Breast epithelium (tissue), 4 donors: ENCODE data around the gene KBTBD4. TPM values are rescaled to one million over a fixed set of nuclear protein-coding genes. Genes with fewer than 3 reads are reported as not detected.
A peak's percentile ranks its signal among the peaks of the same experiment; 100 is the strongest.

Source experiments
- DNase-seq, 2 donors: peaks; one replicate each; pipeline ENCODE4 v3.0.0-alpha.2; 2019; ENCODE audit warnings: low spot score in 2 of 2
- H3K27ac ChIP-seq, 2 donors: fragments of 200-600 bp; sonication (generic) in 1 of 2; one replicate each; pipeline ENCODE4 v1.5.1; 2016 to 2019; ENCODE audit warnings: mild to moderate bottlenecking in 1 of 2
- H3K27me3 ChIP-seq, 2 donors: fragments of 200-600 bp; sonication (generic) in 1 of 2; one replicate each; pipeline versions ENCODE4 v1.5.1 to v1.6.0; 2017 to 2019; ENCODE audit warnings: control low read depth in 1 of 2, mild to moderate bottlenecking in 1 of 2
- H3K36me3 ChIP-seq: fragments of 200-600 bp; one replicate; pipeline ENCODE4 v1.5.1; 2019
- H3K4me1 ChIP-seq, 2 donors: fragments of 200-600 bp; sonication (generic); one replicate each; pipeline ENCODE4 v1.5.1; 2016 to 2019; ENCODE audit warnings: control low read depth in 1 of 2
- H3K4me3 ChIP-seq, 3 donors: fragments of 200-600 bp; sonication (generic); 1 replicate in 2 of 3; 2 replicates in 1 of 3; pipeline ENCODE4 v1.5.1; 2016 to 2019; ENCODE audit warnings: mild to moderate bottlenecking in 3 of 3, moderate library complexity in 2 of 3
- H3K9me3 ChIP-seq, 2 donors: fragments of 200-600 bp; sonication (generic) in 1 of 2; one replicate each; pipeline ENCODE4 v1.5.1; 2016 to 2019; ENCODE audit warnings: control low read depth in 1 of 2
- POLR2A ChIP-seq: fragments of 450-650 bp; IDR thresholded peaks from one replicate; pipeline ENCODE4 v1.6.1; 2016; ENCODE audit warnings: antibody characterized with exemption, mild to moderate bottlenecking, moderate library complexity
- POLR2AphosphoS5 ChIP-seq, 3 donors: sonication (generic); formaldehyde crosslinking; IDR thresholded peaks; one replicate each; pipeline ENCODE4 v1.6.1; 2017; ENCODE audit warnings: antibody characterized with exemption in 3 of 3
- intact Hi-C: fragments of 100-400 bp; cut with DNase I; formaldehyde crosslinking; loops from one replicate; pipeline ENCODE4 v1.15.1; 2023; ENCODE audit warnings: low total_unique reads
- total RNA-seq, 3 donors: library from RNA; depleted of rRNA; stranded (reverse); fragments of >200 nt; gene quantifications; one replicate each; pipeline ENCODE4 v1.1.0, GENCODE V29; 2016

The KBTBD4 gene
- total RNA-seq, 3 donors from 2014 or later, result 26.6 to 31.5 (median 26.9) TPM

DNA sequence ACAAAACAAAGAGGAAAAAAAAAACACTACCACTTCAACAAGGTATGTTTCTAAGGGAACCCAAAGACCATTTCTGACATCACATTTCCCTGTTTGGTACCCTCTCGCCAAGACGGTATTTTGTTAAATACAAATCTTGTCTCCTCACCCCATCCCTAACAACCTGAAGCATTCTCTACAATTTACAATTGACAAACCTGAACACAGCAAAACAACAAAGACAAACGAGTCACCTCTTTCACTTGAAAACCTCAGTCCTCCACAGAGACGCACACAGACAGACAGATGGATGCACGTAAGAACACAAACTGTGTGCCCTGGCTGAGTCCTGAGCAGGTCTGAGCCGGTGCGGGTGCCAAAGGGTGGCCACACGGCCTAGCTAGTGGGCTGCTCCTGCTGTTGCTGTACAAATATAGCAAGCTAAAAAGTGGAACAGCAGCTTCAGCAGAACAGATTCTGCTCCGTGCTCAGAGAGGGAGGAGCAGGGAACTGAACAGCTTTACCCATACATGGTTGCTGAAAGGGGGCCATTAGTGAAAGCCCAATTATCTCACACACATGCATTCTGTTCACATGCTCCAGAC is 54.4 kb downstream of the KBTBD4 start:
- H3K9me3 ChIP-seq, result no peaks in the 10 kb centered on the region
- no peak for TF ChIP-seq POLR2A
- intact Hi-C loops, result no loop called here
- peak overlapping the region; percentile 86 to 88 for H3K27ac ChIP-seq
- H3K36me3 ChIP-seq, result no peaks in the 10 kb centered on the region
- H3K4me3 ChIP-seq, result peak overlapping the region in 2 of 3 donors; percentile 5 to 47
- DNase-seq, result no peak
- H3K27me3 ChIP-seq, result no peaks in the 10 kb centered on the region
- H3K4me1 ChIP-seq, result peaks cover 12 to 20% of the 10 kb centered on the region in 2 donors

GRCh38 chr11:47523490-47524225 is 55.1 kb downstream of the KBTBD4 start:
- intact Hi-C loops, result no loop called here
- H3K27ac ChIP-seq, result peak overlapping the region; percentile 86 to 88
- H3K9me3 ChIP-seq, result no peaks in the 10 kb centered on the region
- peaks cover 12 to 20% of the 10 kb centered on the region in 2 donors for H3K4me1 ChIP-seq
- TF ChIP-seq POLR2A (no peak), POLR2AphosphoS5 (IDR thresholded peaks at IDR 0.05) (peak in 1 of 3 donors; percentile 39)
- H3K36me3 ChIP-seq, result no peaks in the 10 kb centered on the region
- no peaks in the 10 kb centered on the region for H3K27me3 ChIP-seq
- peak overlapping the region in 1 of 3 donors; percentile 30 for H3K4me3 ChIP-seq
- no peak for DNase-seq

Other genes starting within 250 kb of the KBTBD4 start
- gene MYBPC3, start 226.3 kb downstream of the KBTBD4 start, total RNA-seq, result under 1 TPM in 2 of 3 donors, not detected in 1; under 0.01 TPM
- 10 to 100 TPM; 12.5 to 34.9 (median 15.2) TPM for gene SPI1, start 200.4 kb downstream of the KBTBD4 start, total RNA-seq
- gene SLC39A13, start 170.4 kb downstream of the KBTBD4 start, total RNA-seq, result 10 to 100 TPM; 42.9 to 58.1 (median 52.8) TPM
- 100 to 1,000 TPM in 2 of 3 donors, 10 to 100 TPM in 1; 98.5 to 168 (median 144) TPM for gene PSMC3, start 152.5 kb downstream of the KBTBD4 start, total RNA-seq
- under 1 TPM in 1 of 3 donors, not detected in 2; 0.64 TPM for gene RAPSN, start 129.8 kb downstream of the KBTBD4 start, total RNA-seq
- 100 to 1,000 TPM in 2 of 3 donors, 10 to 100 TPM in 1; 94.1 to 117 (median 114) TPM for gene CELF1, start 25.8 kb downstream of the KBTBD4 start, total RNA-seq
- 100 to 1,000 TPM; 130 to 139 (median 137) TPM for gene PTPMT1, start 13.4 kb downstream of the KBTBD4 start, total RNA-seq
- gene NDUFS3, start 104 bp upstream of the KBTBD4 start, total RNA-seq, result 10 to 100 TPM; 49.0 to 59.7 (median 49.2) TPM
- gene FAM180B, start 7.7 kb upstream of the KBTBD4 start, total RNA-seq, result 10 to 100 TPM in 1 of 3 donors, not detected in 2; 11.2 TPM
- gene C1QTNF4, start 15.4 kb upstream of the KBTBD4 start, total RNA-seq, result 1 to 10 TPM in 2 of 3 donors, under 1 TPM in 1; 0.96 to 5.6 (median 4.4) TPM
- 10 to 100 TPM; 38.7 to 47.5 (median 46.0) TPM for gene MTCH2, start 63.6 kb upstream of the KBTBD4 start, total RNA-seq
- 1 to 10 TPM in 2 of 3 donors, under 1 TPM in 1; 0.16 to 3.2 (median 2.3) TPM for gene AGBL2, start 136.4 kb upstream of the KBTBD4 start, total RNA-seq
- gene FNBP4, start 188.4 kb upstream of the KBTBD4 start, total RNA-seq, result 100 to 1,000 TPM; 109 to 227 (median 193) TPM